ENCODE measurements around the gene THSD7B. TPM values are rescaled to one million over a fixed set of nuclear protein-coding genes. Genes with fewer than 3 reads are reported as not detected.

The THSD7B gene
- total and polyA plus RNA-seq, 10 of the 15 experiments (the other 5 are each of a cell fraction or from before 2014, with no cell fraction given), result 0.03 to 0.56 (median 0.28) TPM

DNA sequence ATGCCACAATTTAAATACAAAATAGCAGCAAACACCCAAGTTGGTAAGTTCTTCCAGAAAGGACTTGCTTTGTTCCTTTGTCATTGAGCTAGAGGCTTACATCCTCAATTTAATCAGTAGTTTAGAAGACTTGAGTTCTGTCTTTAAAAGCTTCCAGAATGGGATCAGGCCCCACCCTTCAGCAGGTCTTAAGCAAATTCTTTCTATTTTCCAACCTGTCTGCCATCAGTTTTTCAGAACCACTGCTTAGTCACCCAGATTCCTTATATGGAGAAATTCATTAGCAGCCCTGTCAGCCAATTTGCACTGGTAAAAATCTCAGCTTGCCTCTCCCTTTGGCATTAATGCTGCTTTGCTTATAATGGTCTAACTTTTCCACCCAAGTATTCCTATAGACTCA is 935.3 kb downstream of the THSD7B start:
- TF ChIP-seq CBFB (IDR thresholded peaks at IDR 0.05; ENCODE audit: low read depth) (no peak), ZNF384 (IDR thresholded peaks at IDR 0.05; ENCODE audit: borderline replicate concordance, low read depth, low read length) (no peak), NR2C1 (IDR thresholded peaks at IDR 0.05) (no peak), FOXK2 (IDR thresholded peaks at IDR 0.05) (no peak), IKZF1 (conservative IDR thresholded peaks at IDR 0.05) (no peak), CHD2 (IDR thresholded peaks at IDR 0.05; ENCODE audit: borderline replicate concordance, low read depth, low read length) (no peak), SREBF2 (IDR thresholded peaks at IDR 0.05; ENCODE audit: low read length) (no peak), CEBPB (IDR thresholded peaks at IDR 0.05; ENCODE audit: borderline replicate concordance in 1 of 2, low read depth in 2 of 2, low read length in 2 of 2) (no peak), SP1 (IDR thresholded peaks at IDR 0.05; ENCODE audit: low read depth, low read length) (no peak), FOS (IDR thresholded peaks at IDR 0.05; ENCODE audit: borderline replicate concordance, extremely low read depth, insufficient read length) (no peak), DPF2 (IDR thresholded peaks at IDR 0.05) (no peak), PML (IDR thresholded peaks at IDR 0.05; ENCODE audit: low read length) (no peak), LARP7 (IDR thresholded peaks at IDR 0.05) (no peak)
- TF ChIP-seq, protein P1, sequence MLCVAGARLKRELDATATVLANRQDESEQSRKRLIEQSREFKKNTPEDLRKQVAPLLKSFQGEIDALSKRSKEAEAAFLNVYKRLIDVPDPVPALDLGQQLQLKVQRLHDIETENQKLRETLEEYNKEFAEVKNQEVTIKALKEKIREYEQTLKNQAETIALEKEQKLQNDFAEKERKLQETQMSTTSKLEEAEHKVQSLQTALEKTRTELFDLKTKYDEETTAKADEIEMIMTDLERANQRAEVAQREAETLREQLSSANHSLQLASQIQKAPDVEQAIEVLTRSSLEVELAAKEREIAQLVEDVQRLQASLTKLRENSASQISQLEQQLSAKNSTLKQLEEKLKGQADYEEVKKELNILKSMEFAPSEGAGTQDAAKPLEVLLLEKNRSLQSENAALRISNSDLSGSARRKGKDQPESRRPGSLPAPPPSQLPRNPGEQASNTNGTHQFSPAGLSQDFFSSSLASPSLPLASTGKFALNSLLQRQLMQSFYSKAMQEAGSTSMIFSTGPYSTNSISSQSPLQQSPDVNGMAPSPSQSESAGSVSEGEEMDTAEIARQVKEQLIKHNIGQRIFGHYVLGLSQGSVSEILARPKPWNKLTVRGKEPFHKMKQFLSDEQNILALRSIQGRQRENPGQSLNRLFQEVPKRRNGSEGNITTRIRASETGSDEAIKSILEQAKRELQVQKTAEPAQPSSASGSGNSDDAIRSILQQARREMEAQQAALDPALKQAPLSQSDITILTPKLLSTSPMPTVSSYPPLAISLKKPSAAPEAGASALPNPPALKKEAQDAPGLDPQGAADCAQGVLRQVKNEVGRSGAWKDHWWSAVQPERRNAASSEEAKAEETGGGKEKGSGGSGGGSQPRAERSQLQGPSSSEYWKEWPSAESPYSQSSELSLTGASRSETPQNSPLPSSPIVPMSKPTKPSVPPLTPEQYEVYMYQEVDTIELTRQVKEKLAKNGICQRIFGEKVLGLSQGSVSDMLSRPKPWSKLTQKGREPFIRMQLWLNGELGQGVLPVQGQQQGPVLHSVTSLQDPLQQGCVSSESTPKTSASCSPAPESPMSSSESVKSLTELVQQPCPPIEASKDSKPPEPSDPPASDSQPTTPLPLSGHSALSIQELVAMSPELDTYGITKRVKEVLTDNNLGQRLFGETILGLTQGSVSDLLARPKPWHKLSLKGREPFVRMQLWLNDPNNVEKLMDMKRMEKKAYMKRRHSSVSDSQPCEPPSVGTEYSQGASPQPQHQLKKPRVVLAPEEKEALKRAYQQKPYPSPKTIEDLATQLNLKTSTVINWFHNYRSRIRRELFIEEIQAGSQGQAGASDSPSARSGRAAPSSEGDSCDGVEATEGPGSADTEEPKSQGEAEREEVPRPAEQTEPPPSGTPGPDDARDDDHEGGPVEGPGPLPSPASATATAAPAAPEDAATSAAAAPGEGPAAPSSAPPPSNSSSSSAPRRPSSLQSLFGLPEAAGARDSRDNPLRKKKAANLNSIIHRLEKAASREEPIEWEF (IDR thresholded peaks at IDR 0.05; ENCODE audit: insufficient replicate concordance, low read depth, low read length), result no peak
- TF ChIP-seq, protein P2, sequence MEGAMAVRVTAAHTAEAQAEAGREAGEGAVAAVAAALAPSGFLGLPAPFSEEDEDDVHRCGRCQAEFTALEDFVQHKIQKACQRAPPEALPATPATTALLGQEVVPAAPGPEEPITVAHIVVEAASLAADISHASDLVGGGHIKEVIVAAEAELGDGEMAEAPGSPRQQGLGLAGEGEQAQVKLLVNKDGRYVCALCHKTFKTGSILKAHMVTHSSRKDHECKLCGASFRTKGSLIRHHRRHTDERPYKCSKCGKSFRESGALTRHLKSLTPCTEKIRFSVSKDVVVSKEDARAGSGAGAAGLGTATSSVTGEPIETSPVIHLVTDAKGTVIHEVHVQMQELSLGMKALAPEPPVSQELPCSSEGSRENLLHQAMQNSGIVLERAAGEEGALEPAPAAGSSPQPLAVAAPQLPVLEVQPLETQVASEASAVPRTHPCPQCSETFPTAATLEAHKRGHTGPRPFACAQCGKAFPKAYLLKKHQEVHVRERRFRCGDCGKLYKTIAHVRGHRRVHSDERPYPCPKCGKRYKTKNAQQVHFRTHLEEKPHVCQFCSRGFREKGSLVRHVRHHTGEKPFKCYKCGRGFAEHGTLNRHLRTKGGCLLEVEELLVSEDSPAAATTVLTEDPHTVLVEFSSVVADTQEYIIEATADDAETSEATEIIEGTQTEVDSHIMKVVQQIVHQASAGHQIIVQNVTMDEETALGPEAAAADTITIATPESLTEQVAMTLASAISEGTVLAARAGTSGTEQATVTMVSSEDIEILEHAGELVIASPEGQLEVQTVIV (IDR thresholded peaks at IDR 0.05; ENCODE audit: borderline replicate concordance, partially characterized antibody), result no peak
- H3K4me3 ChIP-seq, result no peak overlapping the region
- FAIRE-seq, result no peak
- ChIA-PET SMC1A (ENCODE audit: uncharacterized antibody, unreplicated experiment) (no interaction called here), POLR2A (no interaction called here), RAD21 (ENCODE audit: unreplicated experiment) (no interaction called here), CTCF (interaction anchor here (0.5 kb wide), 1 partner anchor 819 kb away, joined by 3 read pairs; no protein-coding TSS in a partner anchor)
- no peaks in the 10 kb centered on the region for H3K4me1 ChIP-seq (ENCODE audit: control insufficient read depth, insufficient read depth, low read length)
- no peak for DNase-seq (ENCODE audit: low read depth, low spot score)
- no peak overlapping the region for H3K9ac ChIP-seq (ENCODE audit: control insufficient read depth, insufficient read depth, low read length)
- H3K27ac ChIP-seq (ENCODE audit: control insufficient read depth, insufficient read depth), result no peak overlapping the region
- no peak overlapping the region for H3K4me2 ChIP-seq (ENCODE audit: control insufficient read depth, insufficient read depth)
- no peak for ATAC-seq
- BruUV-seq (replicated peaks), result no TSS peak
- intact Hi-C loops (cut with micrococcal nuclease; ENCODE audit: unreplicated experiment) (no loop called here), in situ Hi-C loops (cut with MboI) (no loop called here)
- no peaks in the 10 kb centered on the region for H3K36me3 ChIP-seq (ENCODE audit: control insufficient read depth in 2 of 2, insufficient read depth in 2 of 2, low read length in 1 of 2)
- H3K27me3 ChIP-seq (replicated peaks in 1 of 2; ENCODE audit: control insufficient read depth in 2 of 2, insufficient read depth in 2 of 2, low read length in 1 of 2), result no peaks in the 10 kb centered on the region
- H4K20me1 ChIP-seq (ENCODE audit: control insufficient read depth, insufficient read depth), result no peaks in the 10 kb centered on the region
- H3K79me2 ChIP-seq (ENCODE audit: control insufficient read depth, insufficient read depth, low read length), result no peaks in the 10 kb centered on the region
- H2AFZ ChIP-seq (ENCODE audit: control insufficient read depth, low read depth, low read length), result no peak overlapping the region
- H3K9me3 ChIP-seq (replicated peaks; ENCODE audit: control insufficient read depth, insufficient read depth, low read length), result no peaks in the 10 kb centered on the region
